ENCODE results near the gene ADH4.
"Not testable (repeated sequence)": the region's sequence is repeated elsewhere in the genome, so short reads cannot be mapped to it uniquely, and the experiment has no call there.

The ADH4 gene

DNA sequence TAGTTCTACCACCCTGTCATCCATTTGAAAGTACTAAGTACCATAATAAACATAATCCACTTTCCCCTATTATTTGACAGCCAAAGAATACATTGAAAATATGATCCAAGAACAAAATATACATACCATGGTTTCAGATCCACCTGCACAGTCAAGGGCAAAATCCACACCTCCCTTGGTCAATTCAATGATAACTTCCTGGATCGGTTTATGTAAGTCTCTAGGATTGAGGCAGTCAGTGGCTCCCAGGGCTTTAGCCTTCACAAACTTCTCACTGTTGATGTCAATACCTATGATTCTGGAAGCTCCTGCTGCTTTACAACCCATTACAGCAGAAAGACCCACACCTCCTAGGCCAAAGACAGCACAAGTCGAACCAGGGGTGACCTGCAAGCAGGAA lies 12.7 kb downstream of the ADH4 start:
- DNase-seq: no peak

DNA sequence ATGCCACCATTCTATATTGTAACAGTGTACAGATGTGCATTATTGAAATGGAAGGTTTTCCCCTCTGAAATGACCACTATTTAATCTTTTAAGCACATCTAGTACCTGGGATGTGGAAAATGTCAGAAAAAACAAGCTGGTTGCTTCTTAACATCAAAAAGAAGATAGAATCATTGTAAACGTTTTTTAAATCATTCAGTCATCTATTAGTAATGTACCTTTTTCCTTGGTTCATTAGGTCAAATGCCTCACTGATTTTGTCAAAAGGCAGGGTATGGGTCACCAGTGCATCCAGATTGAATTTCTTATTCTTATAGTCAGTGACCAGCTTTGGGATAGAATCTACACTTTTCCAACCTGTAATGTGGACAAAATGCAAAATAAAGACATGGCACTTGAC lies 17.7 kb downstream of the ADH4 start:
- DNase-seq: no peak

DNA sequence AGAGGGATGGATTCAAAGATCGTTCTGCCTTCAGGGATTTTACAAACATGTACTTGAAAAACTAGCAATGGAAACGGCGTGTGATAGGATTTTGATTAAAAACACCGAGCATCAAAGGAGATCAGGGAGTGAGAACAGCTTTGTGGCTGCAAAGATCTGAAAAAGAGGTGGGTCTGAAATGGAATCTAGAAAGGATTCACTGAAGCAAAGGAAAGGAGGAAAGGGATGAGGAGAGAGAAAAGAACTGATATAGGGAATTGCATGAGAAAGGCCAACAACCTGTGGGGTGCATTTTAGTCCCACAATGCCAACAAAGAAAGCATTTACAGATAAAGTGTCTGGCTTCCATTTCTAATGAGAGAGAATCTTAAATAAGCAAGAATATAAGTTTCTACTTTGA lies 23.1 kb downstream of the ADH4 start:
- DNase-seq: no peak

DNA sequence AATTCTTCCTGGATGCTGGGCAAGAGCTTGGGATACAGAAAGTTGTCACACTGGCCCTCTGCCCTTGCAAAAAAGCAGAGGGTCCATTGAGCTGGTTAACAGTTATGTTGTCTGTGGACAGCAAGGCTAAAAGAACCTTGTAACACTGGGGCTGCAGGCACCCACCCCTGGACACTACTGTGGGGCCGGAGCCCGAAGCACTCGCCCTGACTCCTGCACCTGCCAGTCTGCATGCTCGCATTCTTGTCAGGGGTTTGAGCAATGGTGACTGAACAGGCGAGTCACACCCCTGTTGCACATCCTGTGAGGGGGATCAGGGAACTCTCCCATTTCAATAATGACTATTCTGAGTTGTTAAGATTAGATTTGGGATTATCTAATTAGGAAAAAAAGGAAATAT lies 23.6 kb downstream of the ADH4 start:
- no peak for DNase-seq

DNA sequence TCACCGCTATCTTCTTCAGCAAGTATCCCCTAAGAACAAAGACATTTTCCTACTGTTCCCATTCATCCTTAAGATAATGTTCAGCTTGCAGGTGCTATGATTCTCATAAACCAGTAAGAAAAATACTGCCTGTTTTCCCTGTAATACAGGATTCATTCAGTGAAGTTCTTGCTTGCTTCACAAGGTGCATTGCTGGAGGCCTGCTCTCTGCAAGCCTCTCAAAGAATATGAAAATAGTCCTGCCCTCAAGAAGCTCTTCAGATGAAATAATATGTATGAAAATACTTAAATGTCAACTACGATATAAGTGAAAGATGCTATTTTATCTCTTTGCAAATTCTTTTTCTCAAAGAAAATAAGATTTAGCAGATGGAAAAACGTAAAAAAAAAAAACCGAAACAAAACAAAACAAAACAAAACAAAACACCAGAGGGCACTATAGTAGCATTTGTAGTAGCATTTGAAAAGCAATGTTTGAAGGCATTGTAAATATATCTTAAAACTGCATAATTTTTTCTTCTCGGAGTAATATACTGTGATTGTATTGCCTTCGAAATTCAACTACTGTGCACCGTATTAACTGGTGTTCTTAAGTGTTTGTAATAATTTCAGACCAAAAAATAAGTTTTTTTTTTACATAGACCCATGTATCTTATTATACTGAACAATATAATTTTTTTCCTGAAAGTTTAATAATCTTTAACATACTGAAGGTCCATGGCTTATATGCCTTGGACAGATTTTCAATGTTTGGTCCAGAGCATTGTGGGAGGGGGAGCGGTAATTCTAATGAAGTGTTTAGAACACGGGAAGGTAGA lies 26.0 kb downstream of the ADH4 start:
- peak; percentile 2 for DNase-seq

DNA sequence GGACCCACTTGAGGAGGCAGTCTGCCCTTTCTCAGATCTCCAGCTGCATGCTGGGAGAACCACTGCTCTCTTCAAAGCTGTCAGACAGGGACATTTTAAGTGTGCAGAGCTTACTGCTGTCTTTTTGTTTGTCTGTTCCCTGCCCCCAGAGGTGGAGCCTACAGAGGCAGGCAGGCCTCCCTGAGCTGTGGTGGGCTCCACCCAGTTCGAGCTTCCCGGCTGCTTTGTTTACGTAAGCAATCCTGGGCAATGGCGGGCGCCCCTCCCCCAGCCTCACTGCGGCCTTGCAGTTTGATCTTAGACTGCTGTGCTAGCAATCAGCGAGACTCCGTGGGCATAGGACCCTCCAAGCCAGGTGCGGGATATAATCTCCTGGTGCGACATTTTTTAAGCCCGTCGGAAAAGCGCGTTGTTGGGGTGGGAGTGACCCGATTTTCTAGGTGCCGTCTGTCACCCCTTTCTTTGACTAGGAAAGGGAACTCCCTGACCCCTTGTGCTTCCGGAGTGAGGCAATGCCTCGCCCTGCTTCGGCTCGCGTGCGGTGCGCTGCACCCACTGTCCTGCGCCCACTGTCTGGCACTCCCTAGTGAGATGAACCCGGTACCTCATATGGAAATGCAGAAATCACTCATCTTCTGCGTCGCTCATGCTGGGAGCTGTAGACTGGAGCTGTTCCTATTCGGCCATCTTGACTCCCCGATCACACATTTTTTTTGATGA lies 26.8 kb downstream of the ADH4 start:
- DNase-seq: not testable (repeated sequence)

DNA sequence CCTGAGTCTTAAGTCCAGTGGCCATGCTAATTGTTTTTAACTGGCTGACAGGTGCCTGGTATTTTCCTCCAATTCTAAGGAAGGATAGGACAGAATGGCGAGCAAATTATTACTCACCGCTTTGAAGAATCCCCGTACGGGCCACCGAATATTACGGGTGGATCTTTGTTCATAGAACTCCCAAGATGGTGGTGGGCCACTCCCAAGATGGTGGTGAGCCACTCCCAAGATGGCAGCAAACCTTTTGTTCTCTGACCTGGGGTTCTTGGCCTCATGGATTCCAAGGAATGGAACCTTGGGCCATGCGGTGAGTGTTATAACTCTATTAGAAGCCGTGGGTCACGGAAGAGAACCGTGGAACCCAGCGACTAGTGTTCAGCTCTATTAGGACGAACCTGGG lies 34.8 kb downstream of the ADH4 start:
- not testable (repeated sequence) for DNase-seq

DNA sequence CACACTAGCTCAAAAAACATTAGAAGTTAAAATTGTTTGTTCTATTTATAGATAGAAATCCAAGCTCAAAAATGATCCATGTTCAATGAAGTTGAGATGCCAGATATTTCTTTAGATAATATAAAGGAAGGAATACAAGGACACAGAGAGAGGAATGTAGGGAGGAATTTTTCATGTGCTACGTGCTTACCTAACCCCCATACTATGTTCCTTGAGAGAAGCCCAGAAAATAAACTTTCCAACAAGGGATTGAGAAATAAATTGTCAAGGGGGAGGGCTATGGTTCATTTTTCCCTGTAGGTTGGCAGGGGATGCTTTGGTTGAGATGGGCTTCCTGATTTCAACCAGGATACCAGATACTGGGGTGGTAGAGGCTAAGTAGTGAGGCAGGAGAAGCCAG lies 39.9 kb downstream of the ADH4 start:
- no peak for DNase-seq

DNA sequence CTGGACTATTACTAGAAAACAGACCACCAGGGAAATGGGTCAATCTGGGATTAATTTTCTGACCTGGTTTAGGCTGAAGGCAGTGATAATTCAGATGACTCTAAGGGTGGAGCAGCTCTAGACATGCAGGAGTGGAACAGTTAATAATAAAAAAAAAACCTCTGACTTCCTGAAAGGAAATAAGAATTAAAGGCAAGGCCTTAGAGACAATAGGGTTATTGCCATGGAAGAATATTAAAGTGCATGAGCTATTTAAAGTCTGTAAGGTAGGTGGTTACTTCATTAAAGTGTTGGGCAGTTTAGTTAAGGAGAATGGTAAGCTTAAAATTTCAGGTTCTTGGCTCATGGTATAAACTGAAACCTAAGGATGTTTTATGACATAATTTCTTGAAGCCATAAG lies 40.9 kb downstream of the ADH4 start:
- DNase-seq: no peak

DNA sequence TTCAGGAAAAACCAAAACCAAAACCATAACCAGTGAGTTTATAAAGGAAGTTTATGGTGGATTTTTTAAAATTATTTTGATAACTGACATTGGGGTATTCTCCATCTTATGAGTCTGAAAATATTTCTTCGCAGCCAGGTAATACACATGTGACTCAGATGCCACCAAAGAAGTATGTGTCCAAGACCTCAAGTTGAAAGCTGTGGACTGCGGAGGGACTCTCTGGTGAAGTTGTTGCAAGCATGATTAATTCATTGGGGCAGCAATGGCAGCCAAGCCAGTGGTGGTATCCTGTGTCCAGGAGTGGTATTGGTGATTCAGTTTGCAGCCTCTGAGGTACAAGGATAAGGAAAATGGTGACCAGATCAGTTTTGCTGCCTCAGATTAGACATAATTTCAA lies 41.5 kb downstream of the ADH4 start:
- DNase-seq: no peak

DNA sequence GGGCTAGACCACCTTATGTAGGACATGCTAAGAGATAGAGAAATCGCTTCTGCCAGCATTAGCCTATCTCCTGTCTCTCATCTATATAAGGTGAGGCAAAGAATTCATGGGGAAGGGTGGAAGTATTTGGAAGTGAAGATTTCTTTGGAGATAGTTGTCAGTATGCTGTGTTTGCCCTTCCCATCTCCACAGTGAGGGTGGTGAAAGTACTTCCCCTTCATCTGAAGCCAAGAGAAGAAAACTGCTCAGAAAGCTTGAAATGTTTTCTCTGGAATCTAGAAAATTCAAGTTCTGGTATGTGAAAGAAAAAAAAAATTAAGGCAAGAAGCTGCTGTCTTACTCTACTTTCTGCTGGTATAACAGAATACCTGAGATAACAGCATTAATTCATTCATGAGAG lies 43.2 kb downstream of the ADH4 start:
- no peak for DNase-seq

DNA sequence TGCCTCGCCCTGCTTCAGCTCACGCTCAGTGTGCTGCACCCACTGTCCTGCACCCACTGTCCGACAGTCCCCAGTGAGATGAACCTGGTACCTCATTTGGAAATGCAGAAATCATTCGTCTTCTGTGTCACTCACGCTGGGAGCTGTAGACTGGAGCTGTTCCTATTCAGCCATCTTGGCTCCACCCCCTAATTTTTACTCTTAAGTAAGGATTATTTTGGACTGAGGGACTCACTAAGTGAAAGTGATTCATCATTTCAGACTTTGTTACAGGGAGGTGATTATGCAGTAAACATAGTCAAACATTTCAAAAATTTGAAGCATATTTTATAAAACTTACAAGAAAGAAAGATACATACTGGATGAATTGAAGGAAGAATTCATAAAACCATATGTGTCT lies 44.3 kb downstream of the ADH4 start:
- DNase-seq: not testable (repeated sequence)

DNA sequence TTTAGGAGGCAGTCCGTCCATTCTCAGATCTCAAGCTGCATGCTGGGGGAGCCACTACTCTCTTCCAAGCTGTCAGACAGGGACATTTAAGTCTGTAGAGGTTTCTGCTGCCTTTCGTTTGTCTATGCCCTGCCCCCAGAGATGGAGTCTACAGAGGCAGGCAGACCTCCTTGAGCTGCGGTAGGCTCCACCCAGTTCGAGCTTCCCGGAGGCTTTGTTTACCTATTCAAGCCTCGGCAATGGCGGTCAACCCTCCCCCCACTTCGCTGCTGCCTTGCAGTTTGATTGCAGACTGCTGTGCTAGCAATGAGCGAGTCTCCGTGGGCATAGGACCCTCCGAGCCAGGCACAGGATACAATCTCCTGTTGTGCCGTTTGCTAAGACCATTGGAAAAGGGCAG lies 44.8 kb downstream of the ADH4 start:
- DNase-seq: no peak

DNA sequence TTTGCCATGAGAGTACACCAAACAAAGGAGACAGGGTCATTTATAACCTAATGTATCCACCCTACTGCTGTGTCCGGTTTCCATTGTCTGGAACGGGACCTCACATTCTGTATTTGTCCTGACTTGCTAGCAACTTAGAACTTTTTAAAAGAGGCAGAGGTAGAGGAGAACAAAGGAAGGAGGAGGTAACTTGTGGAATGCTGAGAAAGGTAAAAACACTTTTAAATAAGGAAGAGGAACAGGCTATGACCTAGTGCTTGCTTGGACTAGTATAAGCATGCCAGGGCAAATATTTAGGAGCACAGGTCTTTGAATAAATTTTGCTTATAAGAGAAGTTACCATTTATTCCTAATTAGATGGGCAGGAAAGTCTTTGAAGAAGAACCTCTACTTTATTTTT lies 52.3 kb downstream of the ADH4 start:
- DNase-seq: not testable (repeated sequence)

DNA sequence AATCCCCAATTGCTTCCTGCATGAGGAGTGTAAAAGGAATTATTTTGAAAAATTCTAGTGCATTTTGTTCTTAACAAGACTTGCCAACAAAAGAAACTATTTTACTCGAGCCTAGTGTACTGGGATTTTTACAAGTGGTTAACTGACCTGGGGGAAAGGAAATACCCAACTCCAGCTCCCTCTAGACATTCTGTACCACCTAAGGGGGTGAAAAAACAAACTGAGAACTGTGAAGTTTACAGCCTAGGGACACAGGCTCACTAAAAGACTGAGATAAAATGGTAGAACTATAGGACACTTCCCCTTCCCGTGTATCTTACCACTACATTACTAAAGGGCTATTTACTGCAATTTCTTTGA lies 52.9 kb downstream of the ADH4 start:
- no peak for DNase-seq

DNA sequence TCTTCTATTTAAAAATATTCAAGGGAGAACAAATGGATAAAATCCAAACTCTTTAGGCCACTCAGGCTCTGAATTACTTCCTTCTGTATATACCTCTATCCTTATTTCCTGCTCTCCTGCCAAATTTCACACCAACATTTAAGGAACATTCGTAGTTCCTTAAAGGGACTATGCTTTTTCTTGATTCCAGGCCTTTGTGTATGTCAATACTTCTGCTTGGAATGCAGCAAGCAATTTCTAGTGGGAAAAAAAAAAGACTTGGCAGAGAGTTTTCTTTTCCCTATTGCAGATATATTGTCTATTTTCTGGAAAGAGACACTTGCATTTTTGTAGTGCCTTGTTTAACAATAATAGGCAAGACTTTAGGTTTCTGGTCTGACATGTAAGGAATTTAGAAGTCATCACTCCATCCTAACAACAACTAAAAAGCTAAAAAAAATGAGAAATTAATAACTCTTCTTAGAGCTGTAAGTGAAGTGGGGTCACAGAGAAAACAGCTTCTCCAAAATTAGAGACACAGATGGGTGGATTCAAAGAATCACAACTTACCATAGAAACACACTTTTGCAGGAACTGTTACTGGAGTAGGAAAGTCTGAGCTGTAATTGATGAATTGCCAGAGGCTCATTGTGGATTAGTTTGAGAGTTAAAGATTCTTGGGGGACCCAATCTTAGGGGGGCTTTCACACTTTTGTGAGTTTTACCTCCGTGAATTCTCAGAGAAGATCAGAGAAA lies 53.4 kb downstream of the ADH4 start:
- DNase-seq: no peak

DNA sequence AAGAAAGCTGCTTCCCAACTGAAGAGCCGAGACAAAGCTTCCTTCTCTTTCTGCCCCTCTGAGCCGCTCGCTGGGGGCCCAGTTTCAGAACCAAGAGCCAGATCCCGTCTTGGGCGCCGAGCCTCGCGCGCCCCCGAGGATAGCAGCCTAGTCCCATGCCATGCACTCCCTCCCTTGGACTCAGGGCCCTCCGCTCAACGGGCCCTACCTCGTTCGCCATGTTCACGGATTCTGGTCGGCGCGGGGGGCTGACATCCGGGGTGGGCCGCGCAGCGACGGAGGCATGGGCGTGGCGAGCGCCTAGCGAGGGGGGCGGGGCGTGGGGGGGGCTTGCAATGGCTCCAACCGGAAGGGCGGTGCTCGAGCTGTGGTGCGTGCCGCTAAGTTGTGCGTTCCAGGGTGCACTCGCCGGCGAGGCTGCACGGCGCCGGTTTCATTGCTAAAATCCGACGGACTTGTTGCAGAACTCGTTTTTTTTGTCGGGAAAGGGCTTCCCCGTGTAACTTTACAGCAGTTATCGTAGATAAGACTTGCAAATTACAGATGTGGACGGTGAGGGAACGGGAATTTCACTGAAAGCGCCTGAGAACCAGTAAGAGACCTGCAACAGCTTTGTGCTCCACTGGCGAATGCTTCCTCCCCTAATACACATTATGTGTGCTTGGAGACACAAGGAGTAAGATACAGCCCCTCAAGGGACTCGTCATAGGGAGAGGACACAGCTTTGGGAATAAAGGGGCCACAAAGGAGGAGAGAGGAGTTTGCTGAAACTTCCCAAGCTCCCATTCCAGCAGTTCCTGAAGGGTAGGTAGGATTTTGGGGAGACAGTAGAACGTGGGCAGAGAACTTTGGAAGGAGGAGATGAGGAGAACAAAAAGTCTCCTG lies 55.4 kb downstream of the ADH4 start, which contains the start of gene ADH5:
Gene ADH5 (minus strand): TSS at position 308 of the 885 bp plus-strand sequence. CDS start 88 bp downstream, at position 220.
- DNase-seq: peak; percentile 87

DNA sequence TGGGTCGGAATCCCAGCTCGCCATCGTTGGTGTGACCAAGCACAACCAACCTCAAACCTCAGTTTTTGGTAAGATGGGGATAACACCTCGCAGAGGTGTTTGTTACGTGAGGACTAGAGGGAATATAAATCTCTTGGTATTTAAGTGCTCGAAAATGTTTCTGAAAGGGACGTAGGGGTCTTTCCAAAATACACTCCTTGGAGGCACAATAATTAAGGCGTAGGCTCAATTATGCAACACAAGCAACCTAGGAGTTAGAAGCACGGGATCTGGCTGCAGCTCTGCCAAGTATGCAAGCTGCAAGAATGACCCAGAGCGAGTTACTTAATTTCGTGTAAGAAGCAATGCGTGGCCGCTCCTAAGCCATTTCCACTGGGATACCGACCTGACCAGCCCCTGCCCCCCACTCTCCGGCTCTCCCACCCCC lies 56.1 kb downstream of the ADH4 start:
- peak; percentile 23 for DNase-seq

DNA sequence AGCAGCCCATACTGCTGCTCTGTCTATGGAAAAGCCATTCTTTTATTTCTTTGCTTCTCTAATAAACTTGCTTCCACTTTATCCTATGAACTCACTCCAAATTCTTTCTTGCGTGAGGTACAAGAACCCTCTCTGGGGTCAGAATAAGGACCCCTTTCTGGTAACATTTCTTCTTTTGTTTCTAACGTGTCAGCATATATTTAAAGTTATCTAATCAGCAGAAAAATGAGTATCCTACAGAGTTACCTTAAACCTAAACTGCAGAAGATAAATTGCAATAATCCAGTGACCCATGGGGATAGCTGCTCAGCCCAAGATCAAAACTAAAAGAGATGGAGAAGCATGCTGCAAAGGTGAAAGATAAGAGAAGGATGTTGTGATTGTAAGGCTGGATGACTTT lies 59.5 kb downstream of the ADH4 start:
- no peak for DNase-seq

DNA sequence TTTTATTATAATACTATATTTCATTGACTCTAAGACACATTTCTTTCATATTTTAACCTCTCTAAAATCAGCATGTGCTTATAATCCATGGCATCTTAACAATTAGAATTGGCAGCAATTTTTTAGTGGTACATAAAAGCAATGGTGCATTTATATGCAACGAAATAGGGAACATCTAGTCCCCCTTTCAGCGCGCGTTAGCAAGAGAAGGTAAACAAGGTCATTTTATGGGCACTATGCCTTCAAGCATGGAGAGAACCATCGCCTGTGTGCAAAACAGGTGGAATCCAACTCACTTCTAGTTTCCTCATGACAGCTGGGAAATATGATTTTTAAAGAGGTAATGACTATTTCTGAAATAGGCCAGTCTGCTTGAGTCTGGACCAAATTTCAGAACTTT lies 61.9 kb downstream of the ADH4 start:
- no peak for DNase-seq

DNA sequence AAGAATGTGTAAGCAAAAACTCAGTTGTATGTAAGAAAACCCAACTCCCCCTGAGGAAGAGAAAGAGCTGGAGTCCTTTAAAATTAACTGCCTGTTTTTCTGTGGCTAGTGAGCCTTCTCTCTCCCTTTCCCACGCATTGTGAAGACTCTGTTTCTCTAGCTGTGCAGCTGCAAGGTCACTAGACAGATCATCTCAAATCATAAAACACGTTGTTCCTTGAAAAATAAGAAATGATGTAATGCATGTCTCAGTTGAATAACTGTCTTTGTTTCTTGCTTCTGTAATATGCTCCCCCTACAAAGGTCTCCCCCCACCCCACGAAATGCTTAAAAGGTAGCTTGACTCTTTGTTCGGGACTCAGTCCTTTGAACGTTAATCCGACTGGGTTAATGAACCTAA lies 63.2 kb downstream of the ADH4 start:
- DNase-seq: not testable (repeated sequence)

DNA sequence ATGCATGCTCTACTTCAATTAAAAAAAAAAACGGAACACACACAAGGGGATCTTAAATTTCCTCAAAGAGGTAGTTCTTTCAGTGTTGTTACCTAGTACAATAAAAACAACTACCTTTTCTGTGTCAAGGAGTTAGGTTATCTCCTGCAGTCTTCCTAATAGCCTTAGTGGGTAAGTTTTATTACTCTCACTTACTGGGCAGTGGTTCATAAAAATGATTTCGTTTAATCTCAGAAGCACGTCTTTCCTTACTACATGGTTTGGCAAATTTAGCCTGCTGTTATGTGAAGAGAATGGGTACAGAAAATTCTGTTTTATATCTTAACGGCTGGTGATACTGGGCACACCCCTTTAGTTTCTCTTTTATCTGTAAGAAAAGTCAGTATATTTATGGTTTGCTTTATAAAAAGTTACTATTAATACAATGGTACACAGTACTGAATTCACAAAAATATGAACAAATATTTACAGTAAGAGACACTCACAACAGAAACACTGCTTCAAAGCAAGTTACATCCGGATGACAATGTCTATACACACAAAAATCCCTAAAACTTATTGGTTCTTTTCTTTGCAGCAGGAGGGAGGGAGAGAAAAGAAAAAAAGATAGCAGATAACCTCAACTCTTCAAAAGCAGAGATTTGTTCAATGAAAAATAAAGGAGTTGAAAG lies 64.3 kb downstream of the ADH4 start:
- no peak for DNase-seq

All from CD4-positive, alpha-beta T cell treated with Interleukin-21 for 1 hour (primary cell).